SHP77 (cell line): ENCODE measurements around the gene RIN3.

Experiments
- DNase-seq, 2 experiments: peaks; one replicate each; lab custom pipeline; 2025; lab: John Stamatoyannopoulos, UW

The RIN3 gene

DNA sequence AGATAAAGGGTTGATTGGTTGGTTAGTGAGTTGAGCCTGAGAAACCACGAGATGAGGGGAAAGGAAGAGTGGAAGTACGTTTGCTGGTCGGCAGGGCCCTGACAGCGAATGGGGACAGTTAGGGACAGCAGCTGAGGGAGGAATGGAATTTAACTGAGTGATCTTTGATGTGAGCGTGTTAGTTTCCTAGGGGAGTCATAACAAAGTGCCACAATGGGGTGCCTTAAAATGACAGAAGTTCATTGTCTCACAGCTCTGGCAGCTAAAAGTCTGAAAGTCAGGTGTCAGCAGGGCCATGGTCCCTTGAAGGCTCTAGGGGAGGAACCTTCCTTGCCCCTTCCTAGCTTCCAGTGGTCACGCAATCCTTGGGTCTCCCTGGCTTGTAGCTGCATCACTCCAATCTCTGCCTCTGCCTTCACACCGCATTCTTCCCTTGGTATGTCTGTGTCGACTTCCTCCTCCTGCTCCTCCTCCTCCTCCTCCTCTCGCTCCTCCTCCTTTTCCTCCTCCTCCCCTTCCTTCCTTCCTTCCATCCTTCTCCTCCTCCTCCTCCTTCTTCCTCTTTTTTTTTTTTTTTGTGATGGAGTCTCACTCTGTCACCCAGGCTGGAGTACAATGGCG, 26.0 kb upstream of the RIN3 start:
- DNase-seq = no peak

DNA sequence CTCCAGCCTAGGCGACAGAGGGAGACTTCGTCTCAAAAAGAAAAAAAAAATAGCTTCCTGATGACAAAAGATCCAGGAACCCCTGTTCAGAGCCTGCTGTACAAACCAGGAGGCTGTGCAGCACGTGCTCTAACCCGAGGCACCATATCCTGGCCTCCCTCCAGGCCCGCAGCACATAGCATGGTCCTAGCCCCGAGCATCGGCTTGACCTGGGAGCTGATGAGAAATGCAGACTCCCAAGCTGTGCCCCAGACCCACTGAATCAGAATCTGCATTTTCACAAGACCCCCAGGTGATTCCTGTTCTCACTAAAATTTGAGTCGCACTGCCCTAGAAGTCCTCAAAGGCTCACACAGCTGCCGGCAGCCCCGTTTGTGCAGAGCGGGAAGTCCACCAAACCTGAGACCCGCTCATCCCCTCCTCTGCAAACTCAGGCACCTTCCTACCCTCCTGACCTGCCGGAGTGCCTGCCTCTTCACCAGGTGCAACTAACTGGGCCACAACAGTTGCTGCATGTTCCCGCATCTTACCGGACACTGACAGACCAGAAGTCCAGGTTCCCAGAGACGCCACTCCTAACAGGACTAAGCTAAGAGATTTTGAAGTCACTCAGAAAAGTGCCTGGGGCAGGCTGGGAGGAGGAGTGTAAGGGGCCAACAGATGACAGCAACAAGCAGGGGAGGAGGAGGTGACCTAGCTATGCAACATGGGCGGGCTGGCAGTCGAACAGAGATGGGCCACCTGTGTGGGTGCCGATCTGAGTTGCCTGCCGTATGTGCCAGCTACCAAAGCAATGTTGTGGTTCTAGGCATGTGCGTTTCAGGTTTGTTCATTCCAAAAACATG, 24.0 kb upstream of the RIN3 start:
- DNase-seq = no peak

GRCh38 chr14:92490239-92490959, 23.2 kb upstream of the RIN3 start:
- DNase-seq = no peak

DNA sequence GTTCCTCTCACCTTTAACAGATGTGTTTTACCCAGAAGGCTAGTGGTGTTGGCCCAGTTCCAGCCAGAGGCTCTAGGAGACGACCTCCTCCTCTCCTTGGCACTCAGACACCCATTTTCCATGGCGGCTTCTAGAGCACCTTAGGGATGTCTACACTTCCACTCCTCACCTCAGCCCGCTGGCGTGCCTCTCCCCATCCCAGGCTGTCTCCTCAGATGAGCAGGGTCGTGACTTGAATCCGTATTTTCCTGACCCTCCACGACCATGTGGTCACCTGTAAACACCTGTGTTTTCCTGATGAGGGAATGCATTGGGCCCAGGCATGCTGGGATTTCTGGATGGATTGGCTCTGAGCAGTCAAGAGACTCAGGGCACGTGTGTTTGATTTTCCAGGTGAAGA, 21.8 kb upstream of the RIN3 start:
- DNase-seq = no peak

GRCh38 chr14:92492258-92492657, 21.3 kb upstream of the RIN3 start:
- no peak for DNase-seq

DNA sequence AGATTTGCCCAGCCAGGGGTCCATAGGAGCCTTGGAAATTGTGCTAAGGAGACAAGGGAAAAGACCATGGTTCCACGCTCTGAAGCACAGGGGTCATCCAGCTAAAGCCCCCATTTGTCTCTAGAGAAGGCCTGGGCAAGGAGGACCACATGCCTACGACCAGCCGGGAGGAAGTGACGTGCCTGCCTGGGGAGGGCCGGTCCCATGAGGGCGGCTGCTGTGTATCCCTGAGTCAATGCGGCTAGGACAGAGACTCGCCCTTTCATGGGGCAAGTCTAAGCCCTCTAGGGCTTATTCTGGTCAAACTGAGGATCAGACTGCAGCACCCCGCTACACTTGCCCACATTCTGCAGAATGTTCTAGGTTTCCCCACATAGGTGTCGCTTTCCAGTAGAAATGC, 20.6 kb upstream of the RIN3 start:
- no peak for DNase-seq

- DNase-seq = no peak
Observed at GRCh38 chr14:92493492-92493891, 20.1 kb upstream of the RIN3 start.

- no peak for DNase-seq
Observed at GRCh38 chr14:92494512-92494911, 19.1 kb upstream of the RIN3 start.

DNA sequence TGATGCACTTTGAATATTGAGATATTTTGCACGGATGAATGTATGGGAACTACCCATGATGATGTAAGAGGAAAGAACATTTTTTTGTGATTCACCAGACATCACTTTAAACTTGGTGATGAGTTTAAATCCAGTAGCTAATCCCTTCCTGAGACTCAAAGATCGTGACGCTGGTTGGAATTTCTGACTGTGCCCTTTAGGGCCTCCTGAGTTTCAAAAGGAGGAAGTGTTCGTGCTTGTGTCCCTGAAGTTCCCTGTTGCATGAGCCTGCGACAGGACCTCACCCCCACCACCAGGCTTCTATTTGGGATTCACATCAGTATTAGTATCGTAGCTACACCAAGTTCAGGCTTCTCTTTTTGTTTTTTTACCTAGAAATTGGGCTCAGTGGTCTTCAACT, 18.6 kb upstream of the RIN3 start:
- DNase-seq = no peak

DNA sequence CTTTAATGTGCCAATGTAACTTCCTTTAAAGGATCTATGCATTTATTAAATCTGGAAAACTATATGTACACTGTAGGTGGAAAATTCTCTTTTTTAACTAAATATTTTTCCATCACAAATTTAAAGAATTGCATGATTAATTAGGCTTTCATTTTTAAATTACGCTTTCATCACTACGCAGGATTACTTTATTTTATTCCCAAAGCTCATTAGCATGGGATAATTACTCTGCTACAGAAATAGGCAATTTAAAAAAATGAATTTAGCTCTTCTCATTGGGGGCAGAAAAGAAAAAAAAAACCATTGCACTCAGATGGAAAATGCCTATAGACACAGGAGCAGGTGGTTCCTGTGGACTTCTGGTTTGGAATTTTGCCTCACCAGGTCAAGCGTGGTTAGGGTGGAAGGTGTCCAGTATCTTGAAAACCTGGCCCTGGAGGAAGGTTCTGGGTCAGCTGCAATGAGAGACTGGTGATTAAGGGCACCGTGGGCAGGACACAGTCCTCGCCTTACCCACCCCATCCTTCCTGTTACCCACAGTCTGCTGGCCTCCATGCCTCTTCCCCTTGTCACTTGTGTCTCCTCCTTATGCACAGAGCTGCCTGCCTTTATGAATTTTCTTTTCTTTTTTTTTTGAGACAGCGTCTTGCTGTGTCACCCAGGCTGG, 17.3 kb upstream of the RIN3 start:
- no peak for DNase-seq

- no peak for DNase-seq
Observed at GRCh38 chr14:92497391-92497790, 16.2 kb upstream of the RIN3 start.

DNA sequence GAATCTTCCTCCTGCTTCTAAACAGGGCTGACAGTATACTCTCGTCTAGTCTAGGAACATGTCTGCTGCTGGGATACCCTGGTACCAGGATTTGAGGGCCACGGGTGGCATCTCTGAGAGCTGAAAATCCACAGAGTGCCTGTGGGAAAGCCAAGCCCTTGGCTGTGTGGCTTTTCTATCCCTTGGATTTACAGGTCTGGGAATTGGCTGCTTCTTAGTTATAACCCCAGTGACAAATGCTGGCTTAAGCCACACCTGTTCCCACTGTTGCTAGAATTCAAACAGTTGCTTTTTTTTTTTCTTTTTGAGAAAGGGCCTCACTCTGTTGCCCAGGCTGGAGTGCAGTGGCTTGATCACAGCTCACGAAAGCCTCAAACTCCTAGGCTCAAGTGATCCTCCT, 14.3 kb upstream of the RIN3 start:
- no peak for DNase-seq

DNA sequence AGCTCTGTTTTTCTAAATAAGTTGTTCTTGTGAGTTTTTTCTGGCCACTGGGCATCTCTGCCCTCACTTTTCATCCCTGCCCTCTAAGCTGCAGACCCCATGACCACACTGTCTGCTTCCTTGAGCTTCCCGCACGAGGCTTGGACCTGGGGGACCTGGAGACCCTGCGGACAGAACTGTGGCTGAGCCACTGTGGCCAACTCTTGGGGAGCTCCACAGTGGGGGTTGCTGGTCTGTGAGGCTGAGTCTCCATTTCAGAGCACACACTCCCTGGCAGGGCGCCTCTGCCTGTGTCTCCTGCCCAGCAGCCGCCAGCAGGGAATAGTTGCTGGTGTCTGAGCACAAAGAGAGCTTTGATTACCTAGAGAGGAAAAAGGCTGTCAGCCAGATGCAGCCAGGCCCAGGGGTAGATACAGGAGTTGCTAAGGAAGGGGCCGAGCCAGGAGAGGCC, 13.1 kb upstream of the RIN3 start:
- no peak for DNase-seq

DNA sequence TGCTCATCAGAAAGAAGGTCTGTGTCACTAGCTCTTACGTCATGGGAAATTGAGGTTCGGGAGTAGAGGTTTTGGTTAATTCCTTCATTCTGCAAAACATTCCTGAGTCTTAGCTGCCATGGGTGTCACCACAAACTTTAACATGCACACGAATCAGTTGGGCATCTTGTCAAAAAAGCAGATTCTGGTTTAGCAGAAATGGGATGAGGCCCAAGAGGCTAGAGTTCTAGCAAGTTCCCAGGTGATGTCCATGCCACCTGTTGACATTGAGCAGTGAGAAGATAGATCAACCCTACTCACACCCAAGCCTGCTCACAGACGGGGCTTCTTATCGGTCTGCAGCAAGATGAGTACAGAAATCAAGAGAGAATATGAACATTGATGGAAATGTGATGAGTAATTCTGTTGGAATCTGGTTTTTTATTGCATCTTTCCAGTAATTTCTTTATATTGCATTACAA, 11.7 kb upstream of the RIN3 start:
- DNase-seq = no peak

DNA sequence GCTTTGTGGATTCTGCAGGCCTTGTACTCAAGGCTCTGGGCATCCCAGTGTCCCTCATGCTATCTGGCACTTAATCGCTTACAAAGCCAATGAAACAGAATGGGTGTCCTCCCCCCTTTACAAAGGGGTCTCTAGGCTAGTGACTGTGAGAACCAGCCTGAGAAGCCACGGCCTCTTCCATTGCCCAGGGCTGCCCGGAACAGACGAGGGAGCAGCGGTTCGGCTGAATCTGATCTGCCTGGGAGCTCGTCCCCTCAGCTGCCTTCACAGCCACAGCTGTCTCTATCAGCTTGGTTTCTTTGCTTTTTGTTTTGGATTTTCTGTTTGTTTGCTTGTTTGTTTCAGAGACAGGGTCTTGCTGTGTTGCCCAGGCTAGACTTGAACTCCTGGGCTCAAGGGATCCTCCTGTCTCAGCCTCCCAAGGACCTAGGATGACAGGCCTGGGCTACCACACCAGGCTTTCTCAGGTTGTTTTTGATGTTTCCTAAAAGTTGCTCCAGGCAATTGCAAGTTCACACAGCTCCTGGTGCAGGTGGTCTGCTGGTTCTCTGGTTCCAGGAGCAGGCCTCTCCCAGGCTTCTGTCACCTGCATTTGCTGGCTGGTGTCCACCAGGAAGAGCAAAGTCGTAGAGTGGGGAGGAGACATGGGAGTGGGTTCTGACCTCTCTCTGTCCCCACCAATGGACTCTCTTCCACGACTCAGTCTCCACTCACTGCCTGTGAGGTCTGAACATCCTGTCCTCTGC, 10.9 kb upstream of the RIN3 start:
- no peak for DNase-seq

- DNase-seq = no peak
Observed at GRCh38 chr14:92503756-92504491, 9.7 kb upstream of the RIN3 start.

- DNase-seq = no peak
Observed at GRCh38 chr14:92505826-92506225, 7.8 kb upstream of the RIN3 start.

- no peak for DNase-seq
Observed at GRCh38 chr14:92506231-92506630, 7.3 kb upstream of the RIN3 start.

- no peak for DNase-seq
Observed at GRCh38 chr14:92507174-92507768, 6.3 kb upstream of the RIN3 start.

DNA sequence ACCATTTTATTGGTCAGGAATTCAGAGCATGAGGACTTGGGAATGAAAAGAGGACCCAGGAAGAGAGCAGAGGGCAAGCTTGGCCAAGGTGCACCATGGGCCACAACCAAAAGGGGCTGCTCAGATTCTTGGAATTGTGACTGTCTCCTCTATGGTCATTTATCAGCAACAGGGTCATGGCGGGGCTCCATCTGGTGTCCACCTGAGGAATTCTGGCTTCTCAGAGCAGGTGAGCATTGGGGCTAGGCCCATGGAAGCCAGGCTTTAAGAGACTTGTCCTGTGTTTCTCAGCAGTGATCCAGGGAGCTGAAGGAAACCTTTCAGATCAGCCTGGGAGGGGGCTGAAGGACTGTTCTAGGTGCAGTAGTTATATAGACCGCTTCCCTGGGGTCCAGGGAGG, 2.6 kb upstream of the RIN3 start:
- DNase-seq = no peak
